HG02884 (cell line): Measurements from ENCODE around the gene INPPL1.

Experiments
- ATAC-seq: cut with Tn5 transposase; IDR thresholded peaks from one replicate; pipeline ENCODE4 v1.9.1; 2021; ENCODE audit warnings: mild to moderate bottlenecking, moderate library complexity; ENCODE audit not compliant: unreplicated experiment

INPPL1 gene

GRCh38 chr11:72280726-72281315 is 56.3 kb downstream of the INPPL1 start:
- no peak for ATAC-seq

DNA sequence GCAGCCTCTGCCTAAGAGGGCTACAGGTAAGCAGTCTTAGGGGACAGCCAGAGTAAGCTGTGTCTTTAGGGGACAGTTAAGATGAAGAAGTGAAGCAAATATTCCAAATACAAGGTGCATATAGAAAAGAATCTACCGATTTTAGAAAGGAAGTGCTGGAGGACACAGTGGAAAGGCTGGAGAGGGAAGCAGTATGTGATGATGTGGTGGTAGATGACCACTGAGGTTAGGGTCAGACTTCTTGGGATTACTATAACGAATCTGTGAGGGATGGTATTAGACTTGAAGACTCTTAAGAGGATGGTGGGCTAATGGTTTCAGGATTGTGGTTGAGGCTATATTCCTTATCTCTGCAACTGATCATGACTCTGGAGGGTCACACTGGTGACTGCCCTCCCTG is 59.4 kb downstream of the INPPL1 start:
- no peak for ATAC-seq

DNA sequence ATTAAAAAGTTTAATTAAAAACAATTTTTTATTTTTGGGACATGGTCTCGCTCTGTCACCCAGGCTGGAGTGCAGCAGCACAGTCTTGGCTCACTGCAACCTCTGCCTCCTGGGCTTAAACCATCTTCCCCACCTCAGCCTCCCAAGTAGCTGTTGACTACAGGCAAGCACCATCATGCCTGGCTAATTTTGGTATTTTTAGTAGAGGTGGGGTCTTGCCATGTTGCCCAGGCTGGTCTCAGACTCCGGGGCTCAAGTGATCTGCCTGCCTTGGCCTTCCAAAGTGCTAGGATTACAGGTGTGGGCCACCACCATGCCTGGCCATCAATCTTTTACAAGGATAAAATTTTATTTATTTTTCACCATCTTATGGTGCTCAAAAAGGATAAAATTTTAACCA is 62.7 kb downstream of the INPPL1 start:
- ATAC-seq = no peak
